ENCODE results near the gene KCNV2. TPM values are rescaled to one million over a fixed set of nuclear protein-coding genes. Genes with fewer than 3 reads are reported as not detected.

Gene KCNV2
- total RNA-seq: not detected

- H3K36me3 Mint-ChIP-seq (ENCODE audit: low read depth): peaks cover 17% of the 10 kb centered on the region
- no peak within 1 kb of the TSS for H3K27ac Mint-ChIP-seq
- H3K4me3 Mint-ChIP-seq: no peak within 1 kb of the TSS
- no peaks in the 10 kb centered on the region for H3K27me3 Mint-ChIP-seq
- ChIA-PET CTCF (no interaction called here), POLR2A (no interaction called here)
- no peak for ATAC-seq
- H3K4me1 Mint-ChIP-seq: no peaks in the 10 kb centered on the region
- no peak for DNase-seq
- H3K9me3 Mint-ChIP-seq (ENCODE audit: low read depth): no peaks in the 10 kb centered on the region
- intact Hi-C loops (cut with DNase I, micrococcal nuclease): no loop called here
Measured at GRCh38 chr9:2717385-2717784, at the start of gene KCNV2. TSS of gene KCNV2 (plus strand) at chr9:2717510. CDS start at chr9:2717740, 230 bp downstream.

GRCh38 chr9:2673161-2673560 is 44.1 kb upstream of the KCNV2 start:
- Mint-ChIP-seq H3K27me3 (no peaks in the 10 kb centered on the region), H3K36me3 (ENCODE audit: low read depth) (no peaks in the 10 kb centered on the region), H3K9me3 (ENCODE audit: low read depth) (no peaks in the 10 kb centered on the region), H3K27ac (no peak overlapping the region), H3K4me3 (no peak overlapping the region), H3K4me1 (no peaks in the 10 kb centered on the region)
- ATAC-seq: no peak
- intact Hi-C loops (cut with DNase I, micrococcal nuclease): no loop called here
- no peak for DNase-seq
- POLR2A ChIA-PET: no interaction called here
- CTCF ChIA-PET: interaction anchor here (1.0 kb wide), 1 partner anchor 13 kb away, joined by 4 read pairs; no protein-coding TSS in a partner anchor

GRCh38 chr9:2674141-2674824 is 43.0 kb upstream of the KCNV2 start:
- CTCF ChIA-PET: no interaction called here
- DNase-seq (no peak), ATAC-seq (no peak)
- Mint-ChIP-seq H3K4me3 (no peak overlapping the region), H3K36me3 (ENCODE audit: low read depth) (no peaks in the 10 kb centered on the region), H3K27ac (no peak overlapping the region), H3K27me3 (no peaks in the 10 kb centered on the region), H3K4me1 (no peaks in the 10 kb centered on the region), H3K9me3 (ENCODE audit: low read depth) (no peaks in the 10 kb centered on the region)
- POLR2A ChIA-PET: interaction anchor here (0.5 kb wide), 1 partner anchor 399 kb away, joined by 3 read pairs; no protein-coding TSS in a partner anchor
- intact Hi-C loops (cut with DNase I, micrococcal nuclease): no loop called here

GRCh38 chr9:2675834-2676233 is 41.5 kb upstream of the KCNV2 start:
- POLR2A ChIA-PET: no interaction called here
- Mint-ChIP-seq H3K36me3 (ENCODE audit: low read depth) (no peaks in the 10 kb centered on the region), H3K27me3 (peaks cover 3% of the 10 kb centered on the region), H3K4me1 (no peaks in the 10 kb centered on the region), H3K27ac (no peak overlapping the region), H3K9me3 (ENCODE audit: low read depth) (no peaks in the 10 kb centered on the region), H3K4me3 (no peak overlapping the region)
- CTCF ChIA-PET: interaction anchor here (0.7 kb wide), 1 partner anchor 252 kb away, joined by 3 read pairs; no protein-coding TSS in a partner anchor
- DNase-seq (no peak), ATAC-seq (no peak)
- intact Hi-C loops (cut with DNase I, micrococcal nuclease): no loop called here

GRCh38 chr9:2676466-2676865 is 40.8 kb upstream of the KCNV2 start:
- intact Hi-C loops (cut with DNase I, micrococcal nuclease): no loop called here
- CTCF ChIA-PET: interaction anchor here (0.7 kb wide), 1 partner anchor 252 kb away, joined by 3 read pairs; no protein-coding TSS in a partner anchor
- no peak overlapping the region for H3K27ac Mint-ChIP-seq
- ATAC-seq (no peak), DNase-seq (no peak)
- H3K9me3 Mint-ChIP-seq (ENCODE audit: low read depth): no peaks in the 10 kb centered on the region
- H3K4me3 Mint-ChIP-seq: no peak overlapping the region
- H3K4me1 Mint-ChIP-seq: no peaks in the 10 kb centered on the region
- H3K36me3 Mint-ChIP-seq (ENCODE audit: low read depth): no peaks in the 10 kb centered on the region
- peaks cover 3% of the 10 kb centered on the region for H3K27me3 Mint-ChIP-seq
- POLR2A ChIA-PET: no interaction called here

- Mint-ChIP-seq H3K27me3 (peaks cover 3% of the 10 kb centered on the region), H3K9me3 (ENCODE audit: low read depth) (no peaks in the 10 kb centered on the region), H3K4me3 (no peak overlapping the region), H3K27ac (no peak overlapping the region), H3K36me3 (ENCODE audit: low read depth) (no peaks in the 10 kb centered on the region), H3K4me1 (no peaks in the 10 kb centered on the region)
- POLR2A ChIA-PET: no interaction called here
- no peak for ATAC-seq
- intact Hi-C loops (cut with DNase I, micrococcal nuclease): no loop called here
- CTCF ChIA-PET: no interaction called here
- DNase-seq: no peak
Measured at GRCh38 chr9:2677915-2678889, 39.1 kb upstream of the KCNV2 start.

- H3K36me3 Mint-ChIP-seq (ENCODE audit: low read depth): no peaks in the 10 kb centered on the region
- H3K27ac Mint-ChIP-seq: no peak overlapping the region
- no peaks in the 10 kb centered on the region for H3K4me1 Mint-ChIP-seq
- POLR2A ChIA-PET: no interaction called here
- CTCF ChIA-PET: no interaction called here
- ATAC-seq (no peak), DNase-seq (no peak)
- peaks cover 3% of the 10 kb centered on the region for H3K27me3 Mint-ChIP-seq
- intact Hi-C loops (cut with DNase I, micrococcal nuclease): no loop called here
- H3K4me3 Mint-ChIP-seq: no peak overlapping the region
- no peaks in the 10 kb centered on the region for H3K9me3 Mint-ChIP-seq (ENCODE audit: low read depth)
Measured at GRCh38 chr9:2679011-2679410, 38.3 kb upstream of the KCNV2 start.

GRCh38 chr9:2681981-2682380 is 35.3 kb upstream of the KCNV2 start:
- H3K4me3 Mint-ChIP-seq: no peak overlapping the region
- H3K4me1 Mint-ChIP-seq: no peaks in the 10 kb centered on the region
- no peaks in the 10 kb centered on the region for H3K36me3 Mint-ChIP-seq (ENCODE audit: low read depth)
- H3K27ac Mint-ChIP-seq: no peak overlapping the region
- peaks cover 3% of the 10 kb centered on the region for H3K27me3 Mint-ChIP-seq
- CTCF ChIA-PET: no interaction called here
- POLR2A ChIA-PET: no interaction called here
- ATAC-seq (no peak), DNase-seq (no peak)
- intact Hi-C loops (cut with DNase I, micrococcal nuclease): no loop called here
- no peaks in the 10 kb centered on the region for H3K9me3 Mint-ChIP-seq (ENCODE audit: low read depth)

GRCh38 chr9:2686911-2687310 is 30.4 kb upstream of the KCNV2 start:
- ChIA-PET POLR2A (no interaction called here), CTCF (interaction anchor here (1.0 kb wide), 1 partner anchor 14 kb away, joined by 4 read pairs; no protein-coding TSS in a partner anchor)
- no peak for ATAC-seq
- Mint-ChIP-seq H3K4me3 (no peak overlapping the region), H3K4me1 (no peaks in the 10 kb centered on the region), H3K27ac (no peak overlapping the region), H3K36me3 (ENCODE audit: low read depth) (no peaks in the 10 kb centered on the region), H3K27me3 (no peaks in the 10 kb centered on the region), H3K9me3 (ENCODE audit: low read depth) (no peaks in the 10 kb centered on the region)
- intact Hi-C loops (cut with DNase I, micrococcal nuclease): no loop called here
- no peak for DNase-seq

- Mint-ChIP-seq H3K36me3 (ENCODE audit: low read depth) (no peaks in the 10 kb centered on the region), H3K4me1 (no peaks in the 10 kb centered on the region), H3K4me3 (no peak overlapping the region), H3K27me3 (no peaks in the 10 kb centered on the region), H3K27ac (no peak overlapping the region), H3K9me3 (ENCODE audit: low read depth) (no peaks in the 10 kb centered on the region)
- DNase-seq (no peak), ATAC-seq (no peak)
- intact Hi-C loops (cut with DNase I, micrococcal nuclease): no loop called here
- POLR2A ChIA-PET: no interaction called here
- CTCF ChIA-PET: interaction anchor here (0.7 kb wide), 1 partner anchor 41 kb away, joined by 5 read pairs; no protein-coding TSS in a partner anchor
Measured at GRCh38 chr9:2688636-2689035, 28.7 kb upstream of the KCNV2 start.

- Mint-ChIP-seq H3K27me3 (no peaks in the 10 kb centered on the region), H3K4me3 (no peak overlapping the region), H3K36me3 (ENCODE audit: low read depth) (no peaks in the 10 kb centered on the region), H3K27ac (no peak overlapping the region), H3K4me1 (no peaks in the 10 kb centered on the region), H3K9me3 (ENCODE audit: low read depth) (no peaks in the 10 kb centered on the region)
- intact Hi-C loops (cut with DNase I, micrococcal nuclease): no loop called here
- ChIA-PET CTCF (no interaction called here), POLR2A (no interaction called here)
- DNase-seq: no peak
- no peak for ATAC-seq
Measured at GRCh38 chr9:2691212-2691611, 26.1 kb upstream of the KCNV2 start.

GRCh38 chr9:2691626-2692025 is 25.7 kb upstream of the KCNV2 start:
- Mint-ChIP-seq H3K27me3 (no peaks in the 10 kb centered on the region), H3K27ac (no peak overlapping the region), H3K4me3 (no peak overlapping the region), H3K9me3 (ENCODE audit: low read depth) (no peaks in the 10 kb centered on the region), H3K36me3 (ENCODE audit: low read depth) (no peaks in the 10 kb centered on the region), H3K4me1 (no peaks in the 10 kb centered on the region)
- ATAC-seq (no peak), DNase-seq (no peak)
- ChIA-PET POLR2A (no interaction called here), CTCF (no interaction called here)
- intact Hi-C loops (cut with DNase I, micrococcal nuclease): no loop called here
